GM18519 (cell line): ENCODE measurements around the gene CCDC196.

Experiments used
- ATAC-seq: cut with Tn5 transposase; IDR thresholded peaks from one replicate; pipeline ENCODE4 v1.9.1; 2021; ENCODE audit warnings: mild to moderate bottlenecking, moderate library complexity; ENCODE audit not compliant: unreplicated experiment, low FRiP score

Gene CCDC196, protein sequence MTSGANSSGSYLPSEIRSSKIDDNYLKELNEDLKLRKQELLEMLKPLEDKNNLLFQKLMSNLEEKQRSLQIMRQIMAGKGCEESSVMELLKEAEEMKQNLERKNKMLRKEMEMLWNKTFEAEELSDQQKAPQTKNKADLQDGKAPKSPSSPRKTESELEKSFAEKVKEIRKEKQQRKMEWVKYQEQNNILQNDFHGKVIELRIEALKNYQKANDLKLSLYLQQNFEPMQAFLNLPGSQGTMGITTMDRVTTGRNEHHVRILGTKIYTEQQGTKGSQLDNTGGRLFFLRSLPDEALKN

DNA sequence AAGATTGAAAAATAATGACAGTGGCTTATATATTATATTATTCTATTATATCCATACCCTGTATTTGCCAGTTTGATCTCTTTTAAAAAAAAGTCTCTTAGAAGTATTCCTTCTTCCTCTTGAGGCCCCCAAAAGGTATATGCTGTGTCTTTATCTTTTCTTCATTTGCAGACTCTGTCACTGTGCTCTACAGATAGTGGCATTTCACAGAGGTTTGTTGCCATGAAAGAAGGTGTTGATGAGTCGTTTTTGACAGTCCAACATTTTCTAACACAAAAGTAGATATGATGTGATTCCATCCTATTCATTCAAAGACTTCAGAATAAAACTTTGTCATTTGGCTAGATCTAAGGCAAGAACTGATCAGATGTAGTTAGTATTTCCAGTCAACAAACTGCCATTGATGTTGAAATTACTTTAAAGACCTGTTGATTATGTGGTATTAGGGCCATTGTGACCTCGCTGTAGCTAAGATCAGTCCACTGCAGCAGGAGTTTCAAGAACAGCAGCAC is at the start of gene CCDC196:
Gene CCDC196 (plus strand): TSS at position 462 of the 512 bp plus-strand sequence. CDS start 132 bp downstream, outside the sequence.
- no peak for ATAC-seq

- ATAC-seq = no peak
Measured at GRCh38 chr14:66440801-66441200, 45.4 kb upstream of the CCDC196 start.

- no peak for ATAC-seq
Measured at GRCh38 chr14:66442953-66443571, 43.1 kb upstream of the CCDC196 start.

- no peak for ATAC-seq
Measured at GRCh38 chr14:66443785-66444184, 42.4 kb upstream of the CCDC196 start.

DNA sequence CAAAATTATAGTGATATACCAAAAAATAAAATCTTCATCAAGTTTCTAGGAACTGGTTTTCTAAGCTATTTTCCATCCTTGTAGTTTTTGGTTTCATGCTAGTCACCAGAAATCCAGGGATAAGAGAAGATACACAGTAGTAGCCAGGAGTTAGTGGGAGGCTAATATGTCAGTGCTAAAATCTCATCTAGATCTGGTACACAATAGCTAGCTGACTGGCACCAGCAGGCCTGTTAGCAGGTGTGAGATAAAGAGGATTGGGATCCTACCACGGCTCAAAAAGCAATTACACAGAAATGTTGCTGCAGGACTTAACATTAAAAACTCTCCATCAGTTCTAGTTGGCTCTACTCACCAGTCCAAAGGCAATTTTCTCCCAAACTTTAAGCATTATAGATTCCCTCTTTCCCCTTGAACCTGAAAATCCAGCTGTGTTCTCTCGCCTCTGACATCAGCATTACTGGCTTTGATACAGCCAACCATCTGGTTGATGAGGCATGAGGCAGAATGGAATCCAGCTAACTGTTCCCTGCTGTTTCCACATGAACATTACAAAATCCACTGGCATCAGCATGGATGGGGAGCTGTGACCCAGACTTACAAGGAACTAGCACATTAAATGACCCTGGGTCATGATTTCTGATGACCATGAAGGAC is 41.8 kb upstream of the CCDC196 start:
- ATAC-seq = no peak

DNA sequence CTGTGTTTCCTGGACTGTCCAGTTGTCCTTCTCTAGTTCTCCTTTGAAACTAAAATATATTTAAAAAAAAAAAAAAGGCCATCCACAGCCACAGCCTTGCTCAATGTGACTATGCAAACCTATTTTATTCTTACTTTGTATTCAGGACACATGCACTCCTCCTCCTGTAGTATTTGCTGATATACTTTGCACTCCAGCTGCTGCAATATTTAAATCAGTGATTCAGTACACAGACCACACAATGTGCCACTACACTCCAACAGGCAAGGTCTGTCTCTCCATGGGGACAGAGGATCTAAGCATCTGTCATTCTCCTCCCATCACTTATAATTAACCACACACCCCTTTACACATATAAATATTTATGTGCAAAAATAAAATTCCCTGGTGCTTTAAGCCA is 40.2 kb upstream of the CCDC196 start:
- no peak for ATAC-seq

DNA sequence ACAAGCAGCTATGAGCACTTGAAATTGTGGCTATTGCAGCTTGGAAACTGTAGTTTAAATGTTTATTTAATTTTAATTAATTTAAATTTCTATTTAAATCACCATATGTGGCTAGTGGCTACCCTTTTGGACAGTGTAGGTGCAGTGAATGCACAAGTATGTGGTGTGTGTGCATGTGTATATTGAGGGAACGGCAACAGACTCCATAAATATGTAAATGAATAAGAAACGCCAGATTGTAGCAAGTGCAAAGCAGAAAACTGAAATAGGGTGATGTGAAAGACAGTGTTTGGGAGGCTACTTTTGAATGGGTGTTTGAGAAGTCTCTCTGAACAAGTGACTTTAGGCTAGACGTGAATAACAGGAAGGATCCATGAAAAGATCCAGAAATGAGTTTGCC is 32.7 kb upstream of the CCDC196 start:
- ATAC-seq = no peak

GRCh38 chr14:66459603-66460002 is 26.6 kb upstream of the CCDC196 start:
- ATAC-seq = no peak

- ATAC-seq = no peak
Measured at GRCh38 chr14:66464261-66464660, 21.9 kb upstream of the CCDC196 start.

GRCh38 chr14:66468778-66469367 is 17.3 kb upstream of the CCDC196 start:
- no peak for ATAC-seq

- no peak for ATAC-seq
Measured at GRCh38 chr14:66471584-66471983, 14.6 kb upstream of the CCDC196 start.

DNA sequence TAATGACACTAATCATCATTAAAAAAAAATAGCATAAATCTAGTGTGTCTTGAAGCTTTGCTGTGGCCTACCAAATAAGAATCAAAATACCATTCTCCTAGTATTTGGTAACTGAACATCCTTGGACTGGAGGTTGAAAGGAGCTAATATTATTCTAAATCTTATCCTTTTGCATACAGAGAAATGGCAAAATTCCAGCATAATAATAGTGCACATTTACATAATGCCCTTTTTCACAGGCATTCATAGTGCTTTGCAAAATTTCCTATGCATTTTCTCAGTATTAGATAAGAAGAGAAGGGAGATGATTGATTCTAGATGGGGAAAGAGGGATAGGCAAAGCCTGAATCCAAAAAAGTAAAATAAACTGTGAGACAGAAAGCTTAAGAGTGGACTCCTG is 13.9 kb upstream of the CCDC196 start:
- ATAC-seq = no peak

- ATAC-seq = no peak
Measured at GRCh38 chr14:66473223-66473622, 12.9 kb upstream of the CCDC196 start.

DNA sequence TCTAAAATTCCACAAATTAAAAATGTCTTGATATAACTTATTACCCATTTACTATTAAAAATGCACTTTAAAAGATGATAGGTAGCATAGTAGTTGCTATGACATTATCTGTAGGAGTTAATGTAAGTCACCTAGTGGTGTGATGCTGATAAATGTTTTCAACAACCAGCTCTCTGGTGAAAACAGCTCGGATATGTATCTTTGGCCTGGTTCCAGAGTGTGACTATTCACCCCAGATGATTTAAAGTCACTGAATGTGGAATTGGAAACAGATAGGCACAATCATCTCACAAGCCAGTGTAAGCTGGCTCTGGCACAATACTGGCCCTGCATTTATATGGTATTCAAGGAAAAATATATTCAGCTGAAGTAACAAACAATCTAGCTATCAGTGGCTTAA is 9.2 kb upstream of the CCDC196 start:
- ATAC-seq = no peak

- ATAC-seq = no peak
Measured at GRCh38 chr14:66477567-66477966, 8.6 kb upstream of the CCDC196 start.

- ATAC-seq = no peak
Measured at GRCh38 chr14:66482873-66483272, 3.3 kb upstream of the CCDC196 start.

DNA sequence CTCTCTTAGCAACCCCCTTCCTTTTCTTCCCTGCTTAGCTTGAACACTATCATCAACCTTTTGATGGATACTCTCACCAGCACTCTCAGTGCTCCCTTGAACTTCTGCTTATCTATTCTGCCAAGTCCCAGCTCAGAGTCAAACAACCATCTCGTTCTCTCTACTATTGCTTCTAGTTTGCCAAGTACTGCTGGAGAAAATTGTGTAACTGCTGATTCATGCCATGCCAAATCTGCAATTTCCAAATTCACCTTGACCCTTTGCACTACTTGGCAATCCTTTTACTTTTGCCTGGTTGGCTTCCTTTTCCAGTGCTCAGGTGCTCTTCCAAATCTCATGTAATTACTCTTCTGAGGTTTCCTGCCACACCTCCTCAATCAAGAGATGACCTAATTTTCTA is 2.8 kb upstream of the CCDC196 start:
- ATAC-seq = no peak

DNA sequence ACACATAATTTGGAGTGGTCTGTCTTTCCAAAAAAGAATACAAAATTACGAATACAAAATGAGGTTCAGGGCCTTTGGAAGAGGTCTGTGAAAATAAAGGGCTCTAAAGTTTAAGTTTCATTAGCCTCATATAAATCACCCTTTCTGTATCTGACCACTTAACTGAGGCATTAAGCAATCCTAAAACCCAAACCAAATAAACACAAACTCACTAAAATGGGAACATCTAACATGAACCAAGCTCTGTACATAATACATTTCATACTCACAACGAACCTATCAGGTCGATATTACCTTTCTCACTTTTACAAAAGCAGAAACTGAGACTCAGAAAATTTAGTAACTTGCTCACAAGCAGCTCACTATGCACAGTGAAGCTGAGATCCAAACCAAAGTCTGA is 1.1 kb upstream of the CCDC196 start:
- ATAC-seq = no peak

DNA sequence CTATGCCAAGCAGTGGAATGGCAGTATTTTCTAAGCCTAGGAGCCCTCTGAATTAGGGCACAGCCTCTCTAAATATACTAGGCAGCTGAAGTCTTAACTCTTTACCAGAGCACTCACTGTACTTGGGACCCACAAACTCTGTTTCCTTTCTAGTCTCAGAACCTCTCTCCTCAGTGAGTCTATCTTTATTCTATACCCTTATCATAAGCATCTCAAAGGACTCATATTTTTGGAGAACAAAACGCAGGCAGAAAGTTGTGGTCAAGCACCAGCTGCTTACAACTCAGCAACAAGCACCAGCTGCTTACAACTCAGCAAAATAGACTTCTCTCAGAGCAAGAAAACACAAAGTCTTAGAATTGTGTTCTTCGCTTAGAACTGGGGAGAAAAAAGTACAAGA is 993 bp downstream of the CCDC196 start:
- ATAC-seq = no peak

- no peak for ATAC-seq
Measured at GRCh38 chr14:66490143-66491111, 4.3 kb downstream of the CCDC196 start.
